ENCODE results near the gene ZFP57.

ZFP57 gene

DNA sequence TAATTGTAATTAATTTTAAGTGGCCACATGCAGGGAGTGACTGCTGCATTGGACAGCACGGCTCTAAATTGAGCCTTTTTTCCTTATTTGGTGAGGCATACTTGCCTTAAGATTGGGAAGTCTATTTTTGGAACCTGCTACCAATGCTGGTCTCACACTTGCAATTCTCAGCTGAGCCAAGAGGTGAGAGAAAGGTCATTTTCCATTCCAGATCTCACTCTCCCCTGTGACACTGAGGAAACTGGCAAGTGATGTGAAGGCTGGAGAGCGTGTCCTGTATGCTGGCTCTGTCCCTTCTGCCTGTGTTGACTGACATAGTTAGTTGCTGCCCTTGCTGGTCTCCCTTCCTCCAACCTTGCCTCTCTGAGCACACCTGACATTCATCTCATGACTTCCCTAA, 24.8 kb downstream of the ZFP57 start:
- DNase-seq, result peak in 6 of 51 donors; percentile 15 to 48 (median 32)

DNA sequence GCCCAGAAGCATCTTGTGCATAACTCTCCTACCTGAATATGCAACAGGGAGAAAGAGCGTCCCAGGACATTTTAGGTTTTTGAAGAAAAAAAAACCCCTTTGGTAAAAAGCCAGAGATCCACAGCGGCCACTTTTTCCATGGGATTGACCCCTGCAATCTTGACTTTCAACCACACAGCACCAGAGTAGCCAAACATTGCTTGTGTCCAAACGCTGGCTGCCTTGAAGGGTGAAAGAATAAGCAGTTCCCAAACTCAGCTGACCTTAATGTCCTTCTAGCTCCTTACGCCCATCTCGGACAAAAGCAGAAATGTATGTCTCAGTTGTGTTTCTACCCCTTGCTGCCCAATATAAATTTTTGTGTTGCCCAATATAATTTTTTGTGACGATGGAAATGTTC, 25.3 kb downstream of the ZFP57 start:
- DNase-seq, result peak in 1 of 51 donors; percentile 52

DNA sequence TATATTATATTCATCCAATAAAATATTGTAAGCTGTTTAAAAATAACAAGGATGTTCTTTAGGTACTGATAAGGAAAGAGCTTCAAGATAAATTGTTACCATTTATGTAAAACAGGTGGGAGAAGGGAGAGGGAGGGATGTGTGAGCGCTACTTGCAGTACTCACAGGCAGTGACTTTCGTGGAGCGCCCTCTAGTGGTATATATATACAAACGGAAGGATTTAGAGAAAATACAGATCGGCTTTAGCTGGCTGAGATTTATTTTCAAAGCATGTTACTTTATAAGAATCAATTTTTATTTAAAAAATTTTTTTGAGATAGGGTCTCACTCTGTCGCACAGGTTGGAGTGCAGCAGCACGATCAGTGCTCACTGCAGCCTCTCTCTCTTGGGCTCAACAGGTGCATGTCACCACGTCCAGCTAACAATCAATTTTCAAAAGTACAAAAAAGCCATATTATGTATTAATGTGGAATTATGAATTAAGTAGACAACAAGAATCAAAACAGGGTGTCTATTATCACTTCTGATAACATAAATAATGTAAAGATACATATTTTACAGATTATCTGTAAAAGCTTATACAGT, 27.4 kb downstream of the ZFP57 start:
- peak in 17 of 51 donors; percentile 8 to 86 (median 31) for DNase-seq

DNA sequence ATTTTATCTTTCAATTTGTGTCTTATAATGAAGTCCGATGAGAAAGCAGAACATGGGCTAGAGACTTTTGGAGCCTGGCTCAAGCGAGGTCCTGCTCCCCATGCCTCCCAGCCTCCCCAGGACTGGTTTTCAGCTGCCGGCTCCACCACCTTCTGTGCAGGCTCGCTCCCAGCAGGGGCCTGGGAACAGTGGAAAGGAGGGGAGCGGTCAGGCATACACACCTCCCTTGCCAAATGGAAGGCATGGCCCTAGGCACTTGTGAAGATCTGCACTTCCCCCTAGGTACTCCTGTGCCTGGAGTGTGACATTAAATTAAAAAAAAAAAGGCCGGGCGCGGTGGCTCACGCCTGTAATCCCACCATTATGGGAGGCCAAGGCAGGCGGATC, 28.8 kb downstream of the ZFP57 start:
- DNase-seq, result no peak

DNA sequence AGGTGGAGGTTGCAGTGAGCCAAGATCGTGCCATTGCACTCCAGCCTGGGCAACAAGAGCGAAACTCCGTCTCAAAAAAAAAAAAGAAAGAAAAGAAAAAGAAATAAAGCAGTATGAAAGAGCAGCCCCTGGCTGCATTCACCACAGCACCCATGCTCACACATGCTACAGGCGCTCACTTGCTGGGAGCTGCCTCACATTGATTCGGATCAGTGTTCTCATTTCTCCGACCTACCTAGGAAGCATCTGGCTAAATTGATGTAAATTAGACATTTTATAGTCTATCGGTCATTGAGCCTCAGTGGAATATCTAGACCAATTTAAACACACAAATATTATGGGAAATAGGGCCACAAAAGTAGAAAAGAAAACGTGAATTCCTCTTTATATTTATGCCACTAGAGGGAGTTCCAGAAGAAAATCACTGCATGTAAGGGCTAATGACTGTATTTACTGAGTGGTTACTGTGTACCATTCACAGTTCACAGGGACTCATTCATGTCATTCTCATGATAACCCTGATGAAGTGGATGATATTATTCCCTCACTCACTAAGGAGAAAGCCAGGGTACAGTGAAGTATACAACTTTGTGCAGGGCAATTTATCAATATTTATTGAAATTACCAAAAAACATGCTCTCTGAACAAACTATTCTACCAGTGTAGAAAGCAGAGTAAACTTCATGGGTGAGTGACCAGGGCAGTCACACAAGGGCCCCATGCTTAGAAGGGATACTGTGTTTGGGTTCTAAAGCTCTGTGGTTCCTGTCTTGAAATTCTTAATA, 29.3 kb downstream of the ZFP57 start:
- peak in 2 of 51 donors; percentile 6 to 40 for DNase-seq

DNA sequence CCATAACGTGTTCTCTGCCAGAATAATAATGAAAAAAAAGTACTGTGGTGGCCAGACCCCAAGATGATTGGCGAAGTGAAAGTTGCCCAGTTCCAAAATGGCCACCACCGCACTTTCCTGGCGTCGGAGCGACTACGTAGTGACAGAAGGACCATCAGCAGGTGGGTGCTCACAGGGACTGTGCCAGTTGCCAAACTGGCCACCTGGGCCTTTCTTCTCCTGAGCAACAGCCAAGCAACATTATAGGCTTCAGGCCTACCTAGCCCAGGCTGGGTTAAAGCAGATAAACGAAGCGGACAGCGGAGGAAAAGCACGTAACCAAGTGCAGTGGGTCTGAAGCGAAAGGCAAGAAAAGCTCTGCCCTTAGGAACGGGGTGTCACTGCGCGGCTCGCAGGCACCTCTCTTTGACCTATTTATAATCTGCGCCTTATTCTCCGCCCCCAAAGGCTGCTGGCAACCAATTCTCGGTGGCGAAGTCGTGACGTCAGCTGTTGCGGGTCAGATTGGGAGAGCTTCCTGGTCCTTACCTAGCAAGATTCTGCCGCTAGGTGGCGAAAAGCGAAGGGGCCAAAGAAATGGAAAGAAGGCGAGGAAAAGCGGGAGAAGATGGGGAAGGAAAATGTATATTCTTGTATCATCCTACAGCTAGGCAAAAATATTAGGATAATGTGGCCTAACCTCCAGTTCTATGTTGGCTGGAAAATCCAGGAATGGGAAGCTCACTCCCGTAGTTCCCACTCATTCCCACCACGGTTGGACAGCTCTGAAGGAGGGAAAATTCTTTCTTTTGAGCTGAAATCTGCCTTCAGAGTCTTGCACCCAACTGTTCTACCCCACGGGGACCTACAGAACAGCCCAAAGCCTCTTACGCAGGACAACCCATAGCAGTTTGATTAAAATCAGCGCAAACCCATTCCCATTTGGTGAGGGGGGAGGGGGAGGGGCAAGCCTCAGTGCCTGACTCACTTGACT, 31.0 kb downstream of the ZFP57 start:
- DNase-seq, result peak; percentile 37 to 99 (median 95)

DNA sequence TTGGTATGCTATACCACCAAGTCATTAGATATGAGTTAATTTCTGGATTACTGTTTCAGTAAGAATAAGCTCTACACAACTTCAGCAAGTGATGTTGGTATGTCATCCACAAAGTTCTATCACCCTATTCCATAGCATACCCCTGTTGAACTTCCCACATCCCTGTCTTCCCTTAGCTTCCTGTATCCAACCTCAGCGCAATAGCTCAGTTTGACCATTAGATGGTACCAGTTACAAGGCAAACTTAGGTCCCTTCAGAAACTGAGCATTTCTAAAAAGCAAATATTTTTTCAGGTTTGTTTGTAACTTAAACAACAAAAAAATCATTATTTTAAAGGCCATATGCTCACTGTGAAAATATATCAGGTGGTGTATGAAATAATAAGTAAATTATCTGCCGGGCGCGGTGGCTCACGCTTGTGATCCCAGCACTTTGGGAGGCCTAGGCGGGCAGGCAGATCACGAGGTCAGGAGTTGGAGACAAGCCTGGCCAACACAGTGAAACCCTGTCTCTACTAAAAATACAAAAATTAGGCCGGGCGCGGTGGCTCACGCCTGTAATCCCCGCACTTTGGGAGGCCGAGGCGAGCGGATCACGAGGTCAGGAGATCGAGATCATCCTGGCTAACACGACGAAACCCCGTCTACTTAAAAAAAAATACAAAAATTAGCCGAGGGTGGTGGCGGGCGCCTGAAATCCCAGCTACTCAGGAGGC, 32.9 kb downstream of the ZFP57 start:
- DNase-seq, result no peak

DNA sequence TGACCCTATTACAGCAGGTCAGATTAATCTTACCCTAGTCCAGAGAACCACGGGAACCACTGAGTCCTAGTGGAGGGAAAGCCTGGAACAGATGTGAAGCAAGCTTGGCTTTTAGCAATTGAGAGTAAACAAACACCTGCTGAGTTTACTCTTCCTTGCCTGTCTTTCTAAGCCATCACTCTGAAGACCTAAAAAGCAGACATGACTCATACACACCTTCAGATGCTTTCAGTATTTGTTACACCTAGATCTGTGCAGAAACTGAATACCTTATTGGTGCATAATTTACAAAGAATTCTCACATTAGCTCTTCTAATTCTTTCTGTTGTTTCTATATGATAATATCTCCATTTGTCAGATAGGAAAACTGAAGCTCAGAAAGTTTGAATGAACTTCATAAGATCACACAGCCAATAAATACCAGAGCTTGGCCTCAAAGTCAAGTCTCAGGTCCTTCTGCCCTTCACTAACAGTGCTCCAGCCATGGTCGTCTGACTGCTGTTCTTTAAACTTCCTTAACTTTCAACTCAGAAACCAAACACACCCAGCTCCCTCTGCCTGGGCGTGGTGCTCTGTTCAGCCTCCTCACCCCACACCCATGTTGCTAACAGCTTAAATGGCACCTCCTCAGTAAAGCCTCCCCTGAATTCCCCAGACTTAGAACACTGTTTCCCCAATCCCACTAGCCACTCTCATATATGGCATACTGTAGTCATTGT, 39.4 kb downstream of the ZFP57 start:
- no peak for DNase-seq

DNA sequence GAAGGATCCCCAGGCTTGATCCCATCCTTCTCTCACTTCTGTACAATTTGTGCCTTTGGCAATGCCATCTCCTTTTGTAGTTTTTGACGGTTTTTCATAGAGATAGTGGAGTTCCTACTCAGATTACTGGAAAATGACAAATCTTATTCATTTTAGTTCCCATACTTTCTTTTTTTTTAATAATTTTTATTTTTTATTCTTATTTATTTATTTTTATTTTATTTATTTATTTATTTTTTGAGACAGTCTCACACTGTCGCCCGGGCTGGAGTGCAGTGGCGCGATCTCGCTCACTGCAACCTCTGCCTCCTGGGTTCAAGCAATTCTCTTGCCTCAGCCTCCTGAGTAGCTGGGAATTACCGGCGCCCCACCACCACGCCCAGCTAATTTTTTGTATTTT, 43.7 kb downstream of the ZFP57 start:
- DNase-seq, result no peak

DNA sequence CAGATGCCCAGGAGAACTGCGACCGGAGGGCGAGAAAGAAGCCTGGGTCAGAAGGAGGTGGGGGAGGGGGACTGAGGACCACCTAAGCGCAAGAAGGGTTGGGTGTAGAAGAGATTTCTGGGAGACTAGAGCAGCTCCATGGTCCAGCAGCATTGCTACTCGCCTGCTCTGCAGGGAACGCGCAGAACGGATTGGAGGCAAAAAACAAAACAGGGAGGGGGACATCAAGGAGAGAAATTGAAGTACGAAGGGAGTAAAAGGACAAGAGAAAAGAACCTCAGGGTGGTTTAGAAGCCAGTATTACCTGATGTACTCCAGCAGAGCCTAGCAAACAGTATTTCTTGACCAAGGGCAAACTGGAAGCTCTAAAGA, 47.4 kb downstream of the ZFP57 start:
- DNase-seq, result no peak

DNA sequence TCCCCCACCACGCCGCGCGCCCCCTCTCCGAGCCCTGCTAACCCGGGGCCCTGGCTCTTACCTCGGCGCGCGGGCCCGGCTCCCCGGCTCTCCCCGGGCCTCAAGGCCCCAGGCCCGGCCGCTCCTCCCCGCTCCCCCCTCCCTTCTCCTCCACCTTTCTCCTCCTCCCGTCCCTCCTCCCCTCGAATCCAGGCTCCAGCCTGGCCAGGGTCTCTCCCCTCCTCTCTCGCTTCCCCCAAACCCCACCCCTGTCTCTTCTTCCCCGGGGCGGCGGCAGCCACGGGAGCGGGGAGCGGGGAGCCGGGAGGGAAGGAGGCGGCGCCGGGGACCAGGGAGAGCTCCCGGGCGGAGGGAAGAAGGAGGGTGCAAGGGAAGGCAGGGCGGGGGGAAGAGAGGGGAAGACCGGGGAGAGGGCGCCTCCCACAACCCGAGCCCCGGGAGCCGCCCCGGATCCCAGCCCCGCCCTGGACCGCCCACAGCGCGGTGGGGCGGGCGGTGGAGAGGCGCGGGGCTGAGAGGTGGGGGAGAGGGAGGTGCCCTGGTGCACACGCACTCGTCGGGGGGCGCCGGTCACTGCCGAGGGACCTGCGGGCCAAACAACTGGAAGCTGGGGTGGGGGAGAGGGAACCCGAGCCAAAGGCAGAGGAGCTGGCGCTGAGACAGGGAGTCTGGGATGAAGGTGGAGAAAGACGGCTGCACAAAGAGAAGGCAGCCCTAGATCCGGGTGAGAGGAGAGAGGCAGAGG, 48.0 kb downstream of the ZFP57 start, which contains the start of gene GABBR1:
TSS of gene GABBR1 (minus strand) at position 395 of the 745 bp plus-strand sequence. CDS start 798 bp downstream, outside the sequence.
- DNase-seq, result peak in 48 of 51 donors; percentile 19 to 90 (median 73)

DNA sequence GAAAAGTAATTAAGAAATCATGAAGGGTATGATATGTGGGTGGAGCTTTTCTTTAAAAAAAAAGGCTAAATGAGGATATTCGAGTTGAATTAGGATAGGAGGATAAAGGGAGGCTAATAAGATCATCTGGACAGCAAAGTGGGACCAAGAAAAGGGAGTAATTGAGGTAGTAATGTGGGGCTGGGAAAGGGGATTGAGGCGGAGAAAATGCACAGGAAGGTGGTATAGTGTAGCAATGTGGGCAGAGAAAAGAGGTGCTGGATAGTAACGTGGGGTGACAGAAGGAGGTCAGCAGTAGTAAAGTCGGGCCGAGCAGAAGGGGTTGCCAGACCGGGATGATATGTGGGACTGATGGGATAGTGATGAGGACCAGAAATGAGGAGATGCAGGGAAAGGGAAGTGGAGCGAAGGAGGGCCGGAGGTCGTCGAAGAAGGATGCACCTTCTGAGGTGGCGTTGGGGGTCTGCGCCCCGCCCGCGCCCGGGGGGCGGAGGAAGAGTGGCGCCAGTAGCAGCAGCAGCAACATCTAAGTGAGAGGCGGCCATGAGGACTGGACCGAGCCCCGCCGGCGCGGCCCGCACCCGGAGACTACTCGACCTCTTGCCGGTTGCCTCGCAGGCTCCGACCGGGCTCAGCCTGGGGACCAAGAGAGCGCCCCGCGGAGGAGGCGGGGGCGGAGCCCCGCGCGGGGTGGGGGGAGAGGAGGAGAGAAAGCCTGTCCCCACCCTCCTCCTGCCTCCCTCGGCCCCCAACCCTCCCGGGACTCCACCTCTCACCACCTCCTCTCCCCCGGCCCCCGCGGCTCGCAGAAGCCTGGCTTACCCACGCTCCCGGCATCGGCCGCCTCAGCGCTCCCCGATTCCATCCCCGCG, 48.9 kb downstream of the ZFP57 start:
- DNase-seq, result peak in 37 of 51 donors; percentile 17 to 74 (median 53)

DNA sequence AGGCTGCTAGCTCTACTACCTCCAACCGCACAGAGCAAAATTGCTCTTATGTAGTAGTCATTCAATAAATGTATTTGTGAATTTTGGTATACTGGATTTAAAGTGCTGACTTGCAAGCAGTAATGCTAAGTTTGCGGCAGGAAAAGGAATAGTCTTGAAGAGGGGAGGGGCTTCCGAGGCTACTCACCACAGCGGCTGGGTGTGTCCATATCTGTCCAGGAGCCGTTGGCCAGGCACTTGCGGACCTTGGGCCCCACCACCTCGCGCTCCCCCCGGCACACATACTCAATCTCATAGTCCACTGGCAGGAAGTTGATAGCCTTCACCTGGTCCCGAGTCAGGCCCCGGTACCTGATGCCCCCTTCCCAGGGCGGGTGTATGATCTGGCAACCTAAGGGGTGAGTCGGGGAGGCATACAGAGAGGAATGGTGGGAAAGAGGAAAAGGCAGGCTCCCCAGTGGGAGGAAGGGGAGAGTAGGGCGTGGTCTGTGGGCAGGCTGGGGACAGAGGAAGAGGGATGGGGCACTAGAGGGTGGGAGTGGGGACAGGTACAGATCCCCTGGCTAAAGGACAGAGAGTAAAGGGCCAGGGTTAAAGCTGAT, 49.6 kb downstream of the ZFP57 start:
- DNase-seq, result no peak

DNA sequence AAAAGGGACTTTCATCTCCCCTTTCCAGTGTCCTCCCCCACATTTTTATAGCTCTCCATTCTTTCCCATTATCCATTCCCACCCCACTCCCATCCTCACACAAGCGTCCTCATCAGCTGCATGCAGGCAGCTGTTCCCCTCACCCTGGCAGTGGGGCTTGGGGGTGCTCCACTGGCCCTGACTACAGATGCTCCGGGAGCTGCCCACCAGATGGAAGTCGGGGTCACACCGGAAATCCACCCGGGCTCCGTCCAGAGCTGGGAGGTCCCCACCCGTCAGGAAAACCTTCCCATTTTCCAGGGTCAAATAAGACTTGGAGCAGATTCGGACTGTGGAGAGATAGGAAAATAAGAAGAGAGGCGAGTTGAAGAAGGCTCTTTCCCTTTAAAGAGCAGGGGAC, 50.6 kb downstream of the ZFP57 start:
- DNase-seq, result no peak

DNA sequence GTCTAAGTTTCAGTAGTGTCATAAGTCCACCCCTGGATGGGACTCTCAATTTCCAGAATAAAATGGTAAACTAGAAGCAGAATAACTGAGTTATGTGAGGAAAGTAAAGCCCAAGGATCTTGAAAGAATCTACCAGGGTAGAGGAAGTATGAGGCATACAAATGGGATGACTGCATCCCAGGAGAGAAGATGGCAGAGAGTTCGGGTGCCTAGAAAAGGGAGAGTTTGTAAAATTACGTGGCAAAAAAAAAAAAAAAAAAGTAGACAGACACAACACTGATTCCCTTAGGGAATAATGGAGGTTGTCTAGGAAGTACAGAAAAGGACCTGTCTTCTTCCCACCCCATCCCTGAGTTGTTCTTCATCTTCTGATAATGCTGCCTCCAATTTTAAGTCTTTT, 51.4 kb downstream of the ZFP57 start:
- no peak for DNase-seq

DNA sequence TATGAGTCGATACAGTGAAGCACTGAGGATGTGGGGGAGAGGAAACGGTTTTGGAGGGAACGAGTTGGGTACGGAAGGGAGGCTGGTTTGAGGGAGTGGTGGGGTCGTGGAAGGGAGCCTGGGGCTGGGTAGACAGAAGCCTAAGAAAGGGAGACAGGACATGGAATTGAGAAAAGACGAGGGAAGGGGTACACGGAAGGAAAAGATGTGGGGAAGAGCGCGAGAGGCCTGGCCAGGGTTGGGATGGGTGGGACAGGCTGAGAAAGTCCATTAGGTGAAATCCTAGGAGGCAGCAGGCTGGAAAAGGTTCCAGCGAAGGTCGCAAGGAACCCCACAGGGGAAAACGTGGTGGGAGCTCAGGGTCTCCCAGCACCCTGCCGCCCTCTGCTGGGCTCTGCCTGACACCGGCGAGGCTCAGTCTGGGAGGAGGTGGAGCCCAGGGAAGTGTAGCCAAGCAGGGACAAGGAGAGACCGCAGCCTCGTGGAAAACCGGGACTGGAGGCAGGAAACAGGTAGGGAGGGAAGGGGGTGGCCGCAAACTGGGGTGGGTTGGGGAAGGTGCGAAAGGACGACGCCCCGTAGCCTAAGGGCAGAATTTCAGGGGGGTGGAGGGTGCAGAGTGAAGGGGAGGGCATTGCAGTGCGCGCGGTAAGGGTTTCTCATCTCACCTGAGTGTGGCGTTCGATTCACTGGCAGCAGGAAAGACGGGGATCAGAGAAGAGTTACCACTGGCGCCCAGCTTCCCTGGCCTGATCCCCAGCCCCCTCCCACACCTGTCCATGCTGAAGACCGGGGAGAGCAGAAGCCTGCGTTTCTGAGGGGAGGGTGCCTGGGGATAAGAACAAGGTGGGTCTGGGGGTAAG, 52.3 kb downstream of the ZFP57 start:
- DNase-seq, result peak in 44 of 51 donors; percentile 13 to 81 (median 65)

DNA sequence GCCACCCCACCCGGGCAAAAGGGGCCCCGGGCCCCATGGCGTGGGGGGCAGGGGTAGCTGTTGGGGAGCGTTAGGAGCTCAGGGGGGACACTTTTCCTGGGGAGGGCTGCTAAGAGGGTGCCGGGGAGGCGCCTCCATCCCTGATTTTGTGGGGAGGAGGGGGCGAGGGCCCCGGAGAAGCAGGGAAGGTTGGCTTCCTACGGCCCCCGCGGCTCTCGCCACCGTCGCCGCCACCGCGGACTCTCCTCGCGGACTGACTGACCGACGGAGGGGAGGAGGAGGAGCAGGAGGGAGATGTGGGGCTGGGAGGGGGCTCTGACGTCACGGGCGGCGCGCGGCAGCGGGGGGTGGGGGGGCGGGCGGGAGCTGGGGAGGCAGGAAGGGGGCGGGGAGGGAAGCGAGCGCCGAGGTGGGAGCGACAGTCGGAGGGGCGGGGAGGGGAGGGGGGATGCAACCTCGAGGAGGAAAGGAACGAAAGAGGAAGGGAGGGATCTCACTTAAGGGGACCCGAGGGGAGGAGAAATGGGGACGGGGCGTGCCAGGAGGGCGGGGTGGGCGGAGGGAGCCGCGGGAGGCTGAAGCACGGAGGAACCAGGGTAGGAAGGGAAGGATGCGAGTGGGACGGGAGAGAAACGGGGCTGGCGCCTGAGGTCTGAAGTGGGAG, 53.1 kb downstream of the ZFP57 start:
- DNase-seq, result peak in 42 of 51 donors; percentile 22 to 79 (median 61)
